HEK293T (cell line): ENCODE results near the gene EGF.
A peak's percentile ranks its signal among the peaks of the same experiment; 100 is the strongest.

Source experiments
- CTCF ChIA-PET: fragments of 350-600 bp; formaldehyde crosslinking; extraction: SDS; loops from one replicate; lab custom pipeline; 2021; ENCODE audit warnings: antibody characterized with exemption, inconsistent platforms; lab: Yijun Ruan, JAX
- POLR2A ChIA-PET: fragments of 350-600 bp; formaldehyde crosslinking; extraction: SDS; loops from one replicate; lab custom pipeline; 2020; ENCODE audit warnings: antibody characterized with exemption, inconsistent platforms; lab: Yijun Ruan, JAX
- DNase-seq: peaks from one replicate; pipeline ENCODE4 v3.0.0; 2012; ENCODE audit warnings: mixed read lengths; ENCODE audit errors: extremely low spot score
- ARNT ChIP-seq: fragments of 450-650 bp; IDR thresholded peaks from 2 replicates; pipeline ENCODE4 v1.6.1; 2017; ENCODE audit warnings: mild to moderate bottlenecking
- BHLHE40 ChIP-seq: fragments of 450-650 bp; IDR thresholded peaks from 2 replicates; pipeline ENCODE4 v1.6.1; 2016; ENCODE audit warnings: mild to moderate bottlenecking, moderate library complexity, borderline replicate concordance
- CTBP1 ChIP-seq: fragments of 450-650 bp; IDR thresholded peaks from 2 replicates; pipeline ENCODE4 v1.6.1; 2016; ENCODE audit warnings: borderline replicate concordance
- ELF4 ChIP-seq: fragments of 450-650 bp; IDR thresholded peaks from 2 replicates; pipeline ENCODE4 v1.6.1; 2017; ENCODE audit warnings: antibody characterized with exemption
- FOXA1 ChIP-seq: fragments of 450-650 bp; IDR thresholded peaks from 2 replicates; pipeline ENCODE4 v1.6.1; 2016; ENCODE audit warnings: mild to moderate bottlenecking
- FOXK2 ChIP-seq: fragments of 450-650 bp; IDR thresholded peaks from 2 replicates; pipeline ENCODE4 v1.6.1; 2016; ENCODE audit warnings: mild to moderate bottlenecking
- FOXM1 ChIP-seq: fragments of 450-650 bp; IDR thresholded peaks from 2 replicates; pipeline ENCODE4 v1.6.1; 2017; ENCODE audit warnings: mild to moderate bottlenecking, borderline replicate concordance
- HDGF ChIP-seq: fragments of 450-650 bp; IDR thresholded peaks from 2 replicates; pipeline ENCODE4 v1.6.1; 2017; ENCODE audit warnings: antibody characterized with exemption, borderline replicate concordance
- L3MBTL2 ChIP-seq: fragments of 450-650 bp; conservative IDR thresholded peaks from 2 replicates; pipeline ENCODE4 v1.6.1; 2016; ENCODE audit warnings: mild to moderate bottlenecking
- LEF1 ChIP-seq: fragments of 450-650 bp; IDR thresholded peaks from 2 replicates; pipeline ENCODE4 v1.6.1; 2017; ENCODE audit warnings: mild to moderate bottlenecking, borderline replicate concordance
- NFRKB ChIP-seq: fragments of 450-650 bp; IDR thresholded peaks from 2 replicates; pipeline ENCODE4 v1.6.1; 2016; ENCODE audit warnings: mild to moderate bottlenecking, moderate library complexity
- SP1 ChIP-seq: fragments of 450-650 bp; IDR thresholded peaks from 2 replicates; pipeline ENCODE4 v1.6.1; 2017
- SUZ12 ChIP-seq: fragments of 450-650 bp; IDR thresholded peaks from 2 replicates; pipeline ENCODE4 v1.6.1; 2016; ENCODE audit warnings: mild to moderate bottlenecking
- TARDBP ChIP-seq: fragments of 450-650 bp; IDR thresholded peaks from 2 replicates; pipeline ENCODE4 v1.6.1; 2016
- ZNF384 ChIP-seq: fragments of 450-650 bp; IDR thresholded peaks from 2 replicates; pipeline ENCODE4 v1.6.1; 2016
- TF ChIP-seq, protein P1 (sequence below): fragments of 450-650 bp; IDR thresholded peaks from 2 replicates; pipeline ENCODE4 v1.6.1; 2016

Gene EGF

DNA sequence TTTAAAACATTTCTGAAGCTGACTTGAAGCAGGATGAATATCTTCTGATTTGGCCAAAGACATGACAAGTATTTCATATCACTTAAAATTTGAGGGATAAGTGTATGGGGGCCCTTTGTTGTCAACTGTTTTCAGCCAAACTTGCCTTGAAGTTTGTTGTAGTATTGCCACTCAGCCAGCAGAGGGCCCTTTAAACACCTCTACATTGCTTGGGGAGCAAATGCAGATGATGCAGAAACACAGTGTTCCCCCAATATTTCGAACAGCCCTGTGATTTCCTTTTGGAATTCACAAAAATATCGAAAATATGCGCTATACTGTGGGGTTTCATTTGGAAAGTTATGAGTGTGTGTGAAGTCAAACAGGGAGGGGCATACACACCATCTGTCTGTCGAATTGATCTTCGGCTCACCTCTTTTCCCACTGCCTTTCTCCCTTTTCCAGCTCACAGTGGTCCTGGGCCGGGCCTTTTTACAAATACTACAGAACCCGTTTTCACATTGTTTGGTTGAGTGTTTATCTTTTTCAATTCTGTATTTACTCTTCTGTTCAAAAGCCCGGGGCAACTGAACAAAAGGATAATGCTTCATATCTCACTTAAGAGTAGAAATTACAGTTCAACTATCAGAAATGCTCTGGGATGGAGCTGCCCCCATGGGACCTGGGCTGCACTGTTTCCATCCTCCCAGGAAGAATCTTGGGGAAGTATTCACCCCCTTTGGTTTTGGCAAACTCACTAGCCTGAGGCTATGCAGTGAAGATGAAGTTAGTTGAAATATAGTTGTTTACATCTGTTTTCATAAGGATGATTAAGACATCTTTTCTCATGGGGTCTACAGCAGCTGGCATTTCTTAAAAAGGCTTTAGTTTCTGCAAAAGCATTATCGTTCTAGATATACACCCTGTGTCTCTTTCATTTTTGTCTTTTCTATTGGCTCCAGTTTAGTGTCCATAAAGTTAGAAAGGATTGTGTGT is 137.6 kb downstream of the EGF start:
- ChIA-PET CTCF (interaction anchor here (0.6 to 1.2 kb wide), 7 partner anchors 10 to 565 kb away, joined by 3 to 6 read pairs (median 3); no protein-coding TSS in a partner anchor), POLR2A (no interaction called here)
- peak; percentile 35 for DNase-seq
- TF ChIP-seq HDGF = no peak
- TF ChIP-seq L3MBTL2 = no peak
- no peak for TF ChIP-seq SUZ12
- no peak for TF ChIP-seq SP1
- no peak for TF ChIP-seq ELF4
- TF ChIP-seq FOXK2 = no peak
- no peak for TF ChIP-seq NFRKB
- no peak for TF ChIP-seq CTBP1
- TF ChIP-seq FOXM1 = no peak
- TF ChIP-seq ZNF384 = no peak
- TF ChIP-seq LEF1 = no peak
- no peak for TF ChIP-seq ARNT
- no peak for TF ChIP-seq TARDBP
- TF ChIP-seq FOXA1 = no peak
- no peak for TF ChIP-seq BHLHE40
- TF ChIP-seq, protein P1, sequence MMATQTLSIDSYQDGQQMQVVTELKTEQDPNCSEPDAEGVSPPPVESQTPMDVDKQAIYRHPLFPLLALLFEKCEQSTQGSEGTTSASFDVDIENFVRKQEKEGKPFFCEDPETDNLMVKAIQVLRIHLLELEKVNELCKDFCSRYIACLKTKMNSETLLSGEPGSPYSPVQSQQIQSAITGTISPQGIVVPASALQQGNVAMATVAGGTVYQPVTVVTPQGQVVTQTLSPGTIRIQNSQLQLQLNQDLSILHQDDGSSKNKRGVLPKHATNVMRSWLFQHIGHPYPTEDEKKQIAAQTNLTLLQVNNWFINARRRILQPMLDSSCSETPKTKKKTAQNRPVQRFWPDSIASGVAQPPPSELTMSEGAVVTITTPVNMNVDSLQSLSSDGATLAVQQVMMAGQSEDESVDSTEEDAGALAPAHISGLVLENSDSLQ = no peak

DNA sequence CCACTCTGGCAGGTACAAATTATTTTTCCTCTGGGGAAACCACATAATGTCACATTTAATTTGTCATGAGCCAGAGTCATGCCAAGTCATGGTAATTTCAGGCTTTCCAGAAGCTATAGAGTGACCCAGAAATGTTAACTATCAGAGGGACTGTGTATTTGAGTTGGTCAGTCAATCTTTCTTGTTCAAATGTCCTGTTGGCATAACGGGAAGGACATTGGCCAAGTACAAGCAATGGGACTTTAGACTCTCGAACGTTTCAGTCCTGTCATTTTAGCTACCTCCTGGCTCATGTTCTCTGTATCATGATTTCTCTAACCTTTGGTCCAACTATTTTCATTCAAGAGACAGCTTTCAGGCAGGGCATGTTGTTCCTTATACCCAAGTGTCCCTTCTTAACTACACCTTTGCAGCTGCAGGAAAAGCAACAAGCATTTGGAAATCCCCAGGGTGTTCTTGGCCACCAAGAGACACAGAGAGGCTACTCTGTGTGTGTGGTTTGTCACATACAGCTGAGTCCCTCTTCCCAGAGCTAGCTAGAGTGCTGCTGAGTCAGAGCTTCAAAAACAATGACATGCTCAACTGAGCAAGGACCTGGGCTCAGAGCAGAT is 142.6 kb downstream of the EGF start:
- no peak for TF ChIP-seq LEF1
- TF ChIP-seq ARNT = no peak
- no peak for TF ChIP-seq SP1
- TF ChIP-seq, protein P1 = no peak
- TF ChIP-seq ELF4 = no peak
- no peak for TF ChIP-seq FOXM1
- TF ChIP-seq HDGF = no peak
- TF ChIP-seq FOXK2 = no peak
- TF ChIP-seq TARDBP = no peak
- TF ChIP-seq SUZ12 = no peak
- no peak for TF ChIP-seq BHLHE40
- POLR2A ChIA-PET = interaction anchor here (1.7 kb wide), 1 partner anchor 143 kb away, joined by 6 read pairs; the partner anchor contains the start of gene ELOVL6
- no peak for DNase-seq
- CTCF ChIA-PET = no interaction called here

DNA sequence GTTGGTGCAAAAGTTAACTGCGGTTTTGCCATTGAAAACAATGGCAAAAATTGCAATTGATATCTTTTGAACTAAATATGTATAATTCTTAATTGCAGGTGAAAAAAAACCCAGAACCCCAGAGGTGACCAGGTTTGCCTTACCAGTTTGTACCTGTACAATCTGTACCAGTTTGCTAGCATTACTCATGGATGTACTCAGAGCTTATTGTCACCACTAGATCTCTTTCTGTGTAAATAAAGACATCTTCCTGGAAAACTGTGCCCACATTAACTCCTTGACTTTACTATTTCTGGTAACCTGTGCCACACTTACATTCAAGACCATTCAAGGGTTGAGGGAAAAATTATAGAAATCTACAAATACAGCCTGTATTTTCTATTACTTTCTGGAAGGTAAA is 146.0 kb downstream of the EGF start:
- POLR2A ChIA-PET = no interaction called here
- TF ChIP-seq TARDBP (no peak), SP1 (no peak), LEF1 (no peak), ELF4 (no peak), L3MBTL2 (no peak), SUZ12 (no peak), HDGF (no peak), CTBP1 (no peak), FOXK2 (no peak), FOXM1 (no peak)
- CTCF ChIA-PET = no interaction called here
- no peak for DNase-seq

DNA sequence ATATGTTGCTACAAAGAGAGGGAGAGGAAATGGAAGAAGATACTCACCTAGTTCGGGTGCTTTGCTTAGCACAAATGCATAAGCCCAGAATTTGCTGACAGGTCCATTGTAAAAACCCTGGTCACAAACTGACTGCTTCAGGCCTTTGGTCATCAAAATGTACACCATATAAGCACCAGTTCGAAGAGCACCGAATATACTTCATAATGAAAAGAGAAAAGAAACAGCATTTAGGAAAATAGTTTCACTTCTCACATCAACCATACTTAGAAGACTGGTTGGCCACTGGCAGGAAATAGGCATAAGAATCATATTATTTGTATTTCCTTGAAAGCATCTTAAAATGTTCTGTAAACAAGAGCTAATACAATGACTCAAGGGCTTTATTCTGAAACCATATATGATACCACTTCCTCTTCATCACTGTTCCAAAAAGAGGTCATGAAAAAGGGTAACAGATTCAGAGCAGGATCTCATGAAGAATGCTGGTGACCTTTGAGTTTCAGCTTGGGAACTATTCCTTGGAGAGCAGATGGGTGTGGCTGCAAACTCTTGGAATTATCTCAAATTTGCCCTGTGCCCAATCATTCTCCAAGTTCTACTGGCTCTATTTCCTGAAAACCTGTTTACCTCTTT is 147.0 kb downstream of the EGF start:
- no peak for TF ChIP-seq LEF1
- no peak for TF ChIP-seq ARNT
- TF ChIP-seq CTBP1 = no peak
- DNase-seq = no peak
- ChIA-PET CTCF (no interaction called here), POLR2A (no interaction called here)

DNA sequence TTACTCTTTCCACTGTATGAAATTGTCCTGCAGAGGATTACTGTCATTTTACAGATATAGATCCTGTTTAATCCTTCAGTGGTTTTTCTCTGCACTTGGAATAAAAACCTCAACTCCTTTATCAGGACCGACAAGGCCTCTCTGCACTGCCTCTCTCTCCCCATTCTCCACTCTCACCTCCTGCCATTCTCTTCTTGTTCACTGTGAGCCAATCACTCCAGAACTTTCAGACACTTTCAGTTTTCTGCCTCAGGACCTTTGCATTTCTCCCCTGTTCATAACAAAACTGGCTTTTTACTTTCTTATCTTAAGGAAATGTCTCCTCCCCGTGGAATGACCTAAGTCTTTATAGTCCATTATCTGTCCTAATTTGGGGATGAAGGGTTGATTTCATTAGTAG is 148.4 kb downstream of the EGF start:
- ChIA-PET CTCF (no interaction called here), POLR2A (no interaction called here)
- no peak for TF ChIP-seq BHLHE40
- TF ChIP-seq TARDBP = no peak
- no peak for TF ChIP-seq FOXM1
- no peak for TF ChIP-seq ARNT
- no peak for TF ChIP-seq LEF1
- TF ChIP-seq, protein P1 = no peak
- TF ChIP-seq HDGF = no peak
- no peak for TF ChIP-seq L3MBTL2
- no peak for DNase-seq
